Type B pancreatic cell (in vitro differentiated cells): ENCODE results near the gene TMBIM1. TPM values are rescaled to one million over a fixed set of nuclear protein-coding genes. Genes with fewer than 3 reads are reported as not detected.
A peak's percentile ranks its signal among the peaks of the same experiment; 100 is the strongest.

Experiments used
- DNase-seq: peaks from one replicate; pipeline ENCODE4 v3.0.0; 2021; ENCODE audit warnings: mixed read lengths; ENCODE audit not compliant: unreplicated experiment; ENCODE audit errors: extremely low spot score
- H3K27ac Mint-ChIP-seq: 2 replicates; pipeline ENCODE4 v1.8.0; 2021; ENCODE audit warnings: mild to moderate bottlenecking, mixed read lengths
- H3K27me3 Mint-ChIP-seq: 2 replicates; pipeline ENCODE4 v1.8.0; 2021; ENCODE audit warnings: mixed read lengths
- H3K36me3 Mint-ChIP-seq: 2 replicates; pipeline ENCODE4 v1.8.0; 2021; ENCODE audit warnings: mixed read lengths
- H3K4me1 Mint-ChIP-seq: one replicate; pipeline ENCODE4 v1.8.0; 2021; ENCODE audit warnings: mixed read lengths; ENCODE audit not compliant: unreplicated experiment
- H3K4me3 Mint-ChIP-seq: 2 replicates; pipeline ENCODE4 v1.8.0; 2021; ENCODE audit warnings: mild to moderate bottlenecking, mixed read lengths
- H3K9me3 Mint-ChIP-seq: 2 replicates; pipeline ENCODE4 v1.8.0; 2021; ENCODE audit warnings: mixed read lengths
- CTCF ChIP-seq: fragments of 200-600 bp; sonication (generic); conservative IDR thresholded peaks from 2 replicates; pipeline ENCODE4 v1.5.0; 2021; ENCODE audit warnings: antibody characterized with exemption, mild to moderate bottlenecking
- total RNA-seq: library from RNA; stranded (reverse); gene quantifications from 2 replicates; pipeline ENCODE4 v1.2.1, GENCODE V29; 2021; ENCODE audit warnings: low replicate concordance

Gene TMBIM1
- total RNA-seq, 1 donor from 2014 or later: 94.5 TPM

GRCh38 chr2:218264773-218265561 is 27.3 kb downstream of the TMBIM1 start:
- H3K27me3 Mint-ChIP-seq: no peaks in the 10 kb centered on the region
- H3K27ac Mint-ChIP-seq: peak overlapping the region; percentile 56
- no peak overlapping the region for H3K4me3 Mint-ChIP-seq
- H3K4me1 Mint-ChIP-seq: peaks cover 30% of the 10 kb centered on the region
- H3K9me3 Mint-ChIP-seq: no peaks in the 10 kb centered on the region
- TF ChIP-seq CTCF: no peak
- DNase-seq: no peak
- H3K36me3 Mint-ChIP-seq: peaks cover 20% of the 10 kb centered on the region

GRCh38 chr2:218263817-218264641 is 28.3 kb downstream of the TMBIM1 start:
- DNase-seq: no peak
- H3K9me3 Mint-ChIP-seq: no peaks in the 10 kb centered on the region

DNA sequence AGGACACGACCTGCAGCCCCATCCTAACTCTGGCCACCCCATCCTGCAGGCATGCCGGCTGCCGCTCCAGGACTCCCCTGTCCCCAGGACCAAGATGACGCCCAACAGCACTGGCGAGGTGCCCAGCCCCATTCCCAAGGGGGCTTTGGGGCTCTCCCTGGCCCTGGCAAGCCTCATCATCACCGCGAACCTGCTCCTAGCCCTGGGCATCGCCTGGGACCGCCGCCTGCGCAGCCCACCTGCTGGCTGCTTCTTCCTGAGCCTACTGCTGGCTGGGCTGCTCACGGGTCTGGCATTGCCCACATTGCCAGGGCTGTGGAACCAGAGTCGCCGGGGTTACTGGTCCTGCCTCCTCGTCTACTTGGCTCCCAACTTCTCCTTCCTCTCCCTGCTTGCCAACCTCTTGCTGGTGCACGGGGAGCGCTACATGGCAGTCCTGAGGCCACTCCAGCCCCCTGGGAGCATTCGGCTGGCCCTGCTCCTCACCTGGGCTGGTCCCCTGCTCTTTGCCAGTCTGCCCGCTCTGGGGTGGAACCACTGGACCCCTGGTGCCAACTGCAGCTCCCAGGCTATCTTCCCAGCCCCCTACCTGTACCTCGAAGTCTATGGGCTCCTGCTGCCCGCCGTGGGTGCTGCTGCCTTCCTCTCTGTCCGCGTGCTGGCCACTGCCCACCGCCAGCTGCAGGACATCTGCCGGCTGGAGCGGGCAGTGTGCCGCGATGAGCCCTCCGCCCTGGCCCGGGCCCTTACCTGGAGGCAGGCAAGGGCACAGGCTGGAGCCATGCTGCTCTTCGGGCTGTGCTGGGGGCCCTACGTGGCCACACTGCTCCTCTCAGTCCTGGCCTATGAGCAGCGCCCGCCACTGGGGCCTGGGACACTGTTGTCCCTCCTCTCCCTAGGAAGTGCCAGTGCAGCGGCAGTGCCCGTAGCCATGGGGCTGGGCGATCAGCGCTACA is 29.4 kb downstream of the TMBIM1 start:
- peaks cover 40% of the 10 kb centered on the region for H3K4me1 Mint-ChIP-seq
- TF ChIP-seq CTCF: no peak
- H3K27me3 Mint-ChIP-seq: no peaks in the 10 kb centered on the region
- no peak overlapping the region for H3K27ac Mint-ChIP-seq
- H3K4me3 Mint-ChIP-seq: no peak overlapping the region
- no peak for DNase-seq
- H3K9me3 Mint-ChIP-seq: no peaks in the 10 kb centered on the region
- H3K36me3 Mint-ChIP-seq: peaks cover 15% of the 10 kb centered on the region

More at GRCh38 chr2:218263817-218264641, 28.3 kb downstream of the TMBIM1 start:
- peak overlapping the region; percentile 43 for H3K4me3 Mint-ChIP-seq
- peak overlapping the region; percentile 77 for H3K27ac Mint-ChIP-seq
- no peak for TF ChIP-seq CTCF
- H3K36me3 Mint-ChIP-seq: peaks cover 15% of the 10 kb centered on the region
- H3K4me1 Mint-ChIP-seq: peaks cover 35% of the 10 kb centered on the region
- H3K27me3 Mint-ChIP-seq: no peaks in the 10 kb centered on the region

GRCh38 chr2:218262237-218262600 is 30.1 kb downstream of the TMBIM1 start:
- no peak for DNase-seq

More at GRCh38 chr2:218262237-218262600, 30.1 kb downstream of the TMBIM1 start:
- no peaks in the 10 kb centered on the region for H3K27me3 Mint-ChIP-seq
- H3K9me3 Mint-ChIP-seq: no peaks in the 10 kb centered on the region
- H3K4me1 Mint-ChIP-seq: peaks cover 34% of the 10 kb centered on the region
- H3K27ac Mint-ChIP-seq: no peak overlapping the region
- TF ChIP-seq CTCF: no peak
- no peak overlapping the region for H3K4me3 Mint-ChIP-seq
- H3K36me3 Mint-ChIP-seq: peaks cover 11% of the 10 kb centered on the region
